ENCODE data around the gene EXOC3.

DNA sequence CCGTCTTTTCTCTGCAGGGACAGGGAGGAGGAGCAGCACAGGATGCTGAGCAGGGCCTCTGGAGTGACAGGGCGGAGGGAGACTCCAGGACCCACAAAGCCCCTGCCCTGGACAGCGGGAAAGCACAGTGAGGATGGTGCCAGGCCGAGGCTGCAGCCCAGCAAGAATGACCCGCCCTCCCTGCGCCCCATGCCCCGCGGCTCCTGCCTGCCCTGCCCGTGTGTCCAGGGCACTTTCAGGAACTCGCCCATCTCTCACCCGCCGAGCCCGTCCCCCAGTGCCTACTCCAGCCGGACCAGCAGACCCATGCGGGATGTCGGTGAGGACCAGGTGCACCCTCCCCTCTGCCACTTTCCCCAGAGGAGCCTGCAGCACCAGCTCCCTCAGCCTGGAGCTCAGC, 9.1 kb upstream of the EXOC3 start:
- TF ChIP-seq BHLHE40 (IDR thresholded peaks at IDR 0.05; ENCODE audit: borderline replicate concordance) (no peak), LEF1 (IDR thresholded peaks at IDR 0.05; ENCODE audit: borderline replicate concordance) (no peak), FOXM1 (IDR thresholded peaks at IDR 0.05; ENCODE audit: borderline replicate concordance) (no peak), ELF4 (IDR thresholded peaks at IDR 0.05) (no peak), SP1 (IDR thresholded peaks at IDR 0.05) (no peak), TARDBP (IDR thresholded peaks at IDR 0.05) (no peak), FOXK2 (IDR thresholded peaks at IDR 0.05) (no peak), HDGF (IDR thresholded peaks at IDR 0.05; ENCODE audit: borderline replicate concordance) (no peak)
- TF ChIP-seq, protein P1, sequence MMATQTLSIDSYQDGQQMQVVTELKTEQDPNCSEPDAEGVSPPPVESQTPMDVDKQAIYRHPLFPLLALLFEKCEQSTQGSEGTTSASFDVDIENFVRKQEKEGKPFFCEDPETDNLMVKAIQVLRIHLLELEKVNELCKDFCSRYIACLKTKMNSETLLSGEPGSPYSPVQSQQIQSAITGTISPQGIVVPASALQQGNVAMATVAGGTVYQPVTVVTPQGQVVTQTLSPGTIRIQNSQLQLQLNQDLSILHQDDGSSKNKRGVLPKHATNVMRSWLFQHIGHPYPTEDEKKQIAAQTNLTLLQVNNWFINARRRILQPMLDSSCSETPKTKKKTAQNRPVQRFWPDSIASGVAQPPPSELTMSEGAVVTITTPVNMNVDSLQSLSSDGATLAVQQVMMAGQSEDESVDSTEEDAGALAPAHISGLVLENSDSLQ (IDR thresholded peaks at IDR 0.05) = no peak
